Natural killer cell (primary cell): ENCODE measurements around the gene SH3BP5L. TPM values are rescaled to one million over a fixed set of nuclear protein-coding genes. Genes with fewer than 3 reads are reported as not detected.

Source experiments
- ATAC-seq, 3 donors: fragments of 150-1000 bp in 2 of 3; fragments of 200-7000 bp in 1 of 3; cut with Tn5 transposase; 1 replicate in 1 of 3; 2 replicates in 2 of 3; pipeline ENCODE4 v1.10.0; 2021; ENCODE audit warnings: mild to moderate bottlenecking in 2 of 3, moderate library complexity in 2 of 3
- DNase-seq, 2 donors: peaks; one replicate each; pipeline versions ENCODE4 v3.0.0 to v3.0.0-alpha.2; 2013 to 2021; ENCODE audit warnings: mixed read lengths in 1 of 2
- H3K27ac ChIP-seq: one replicate; pipeline ENCODE4 v1.5.1; 2013; ENCODE audit warnings: mild to moderate bottlenecking, low read length
- H3K27me3 ChIP-seq: one replicate; pipeline ENCODE4 v1.6.1; 2013; ENCODE audit warnings: low read length; ENCODE audit not compliant: control insufficient read depth, insufficient read depth
- H3K36me3 ChIP-seq: one replicate; pipeline ENCODE4 v1.6.1; 2013; ENCODE audit warnings: low read length; ENCODE audit not compliant: control insufficient read depth, insufficient read depth
- H3K4me1 ChIP-seq: one replicate; pipeline ENCODE4 v1.6.1; 2013; ENCODE audit warnings: low read length; ENCODE audit not compliant: control insufficient read depth, insufficient read depth
- H3K4me3 ChIP-seq: one replicate; pipeline ENCODE4 v1.5.1; 2013; ENCODE audit warnings: low read length
- H3K9me3 ChIP-seq: one replicate; pipeline ENCODE4 v1.6.1; 2013; ENCODE audit warnings: low read length; ENCODE audit not compliant: control insufficient read depth, insufficient read depth
- H3K27ac Mint-ChIP-seq, 2 donors: one replicate each; pipeline ENCODE4 v1.8.0; 2022; ENCODE audit warnings: mild to moderate bottlenecking in 2 of 2, mixed read lengths in 2 of 2, moderate library complexity in 1 of 2
- H3K27me3 Mint-ChIP-seq, 2 donors: one replicate each; pipeline ENCODE4 v1.8.0; 2022; ENCODE audit warnings: low read depth in 2 of 2, mixed read lengths in 2 of 2
- H3K36me3 Mint-ChIP-seq: one replicate; pipeline ENCODE4 v1.8.0; 2022; ENCODE audit warnings: mixed read lengths
- H3K4me1 Mint-ChIP-seq, 2 donors: one replicate each; pipeline ENCODE4 v1.8.0; 2022; ENCODE audit warnings: mixed read lengths in 2 of 2
- H3K4me3 Mint-ChIP-seq: one replicate; pipeline ENCODE4 v1.8.0; 2022; ENCODE audit warnings: mild to moderate bottlenecking, moderate library complexity, mixed read lengths
- H3K9me3 Mint-ChIP-seq, 2 donors: one replicate each; pipeline ENCODE4 v1.8.0; 2022; ENCODE audit warnings: mixed read lengths in 2 of 2
- CTCF ChIP-seq: fragments of 200-600 bp; IDR thresholded peaks from one replicate; pipeline ENCODE4 v1.8.0; 2022; ENCODE audit warnings: antibody characterized with exemption
- WGBS: methylation state at CpG from one replicate; pipeline ENCODE4 v1.1.7; 2013; ENCODE audit warnings: missing lambda C conversion rate; ENCODE audit not compliant: insufficient coverage; 5-methylcytosine and 5-hydroxymethylcytosine counted together
- intact Hi-C: fragments of 100-400 bp; cut with micrococcal nuclease; formaldehyde crosslinking; loops from one replicate; pipeline ENCODE4 v1.14.2; 2022
- total RNA-seq, 4 donors: library from RNA; stranded (reverse); fragments of 120-200 nt in 1 of 4; gene quantifications; one replicate each; pipeline versions ENCODE4 v1.2.3 to v1.2.4, GENCODE V29; 2013 to 2022

The SH3BP5L gene
- total RNA-seq, 3 donors from 2014 or later (not counting 1 experiment from before 2014, with no cell fraction given), result 19.0 to 27.5 (median 22.9) TPM

GRCh38 chr1:248850536-248851251 is 25.0 kb upstream of the SH3BP5L start:
- Histone ChIP-seq H3K36me3 (peaks cover 35% of the 10 kb centered on the region), H3K4me1 (peaks cover 49% of the 10 kb centered on the region), H3K27ac (no peak overlapping the region), H3K9me3 (no peaks in the 10 kb centered on the region), H3K4me3 (no peak overlapping the region), H3K27me3 (no peaks in the 10 kb centered on the region)
- 84% methylated on average over 10 of the region's 10 CpGs for WGBS
- Mint-ChIP-seq H3K36me3 (no peaks in the 10 kb centered on the region), H3K4me3 (no peak overlapping the region), H3K27ac (no peak overlapping the region), H3K4me1 (no peaks in the 10 kb centered on the region), H3K9me3 (no peaks in the 10 kb centered on the region), H3K27me3 (no peaks in the 10 kb centered on the region)
- DNase-seq (no peak), ATAC-seq (no peak)
- intact Hi-C loops, result no loop called here
- no peak for TF ChIP-seq CTCF

- Mint-ChIP-seq H3K9me3 (no peaks in the 10 kb centered on the region), H3K4me3 (no peak overlapping the region), H3K27ac (peak overlapping the region; percentile 43 to 45), H3K27me3 (no peaks in the 10 kb centered on the region), H3K4me1 (no peaks in the 10 kb centered on the region), H3K36me3 (no peaks in the 10 kb centered on the region)
- Histone ChIP-seq H3K36me3 (peaks cover 37% of the 10 kb centered on the region), H3K9me3 (no peaks in the 10 kb centered on the region), H3K27me3 (no peaks in the 10 kb centered on the region), H3K27ac (no peak overlapping the region), H3K4me3 (no peak overlapping the region), H3K4me1 (peaks cover 43% of the 10 kb centered on the region)
- intact Hi-C loops, result no loop called here
- DNase-seq, result no peak
- ATAC-seq, result no peak
- no peak for TF ChIP-seq CTCF
- 96% methylated on average over 9 of the region's 9 CpGs for WGBS
Observed at GRCh38 chr1:248850124-248850523, 24.4 kb upstream of the SH3BP5L start.

- peak overlapping the region; percentile 43 to 45 for H3K27ac Mint-ChIP-seq
- no peak overlapping the region for H3K27ac ChIP-seq
- WGBS, result 100% methylated on average over 3 of the region's 3 CpGs
- no peak for DNase-seq
- H3K36me3 ChIP-seq, result peaks cover 41% of the 10 kb centered on the region
- H3K36me3 Mint-ChIP-seq, result no peaks in the 10 kb centered on the region
- H3K4me1 ChIP-seq, result peaks cover 38% of the 10 kb centered on the region
- H3K27me3 Mint-ChIP-seq, result no peaks in the 10 kb centered on the region
- H3K4me1 Mint-ChIP-seq, result no peaks in the 10 kb centered on the region
- no peak for TF ChIP-seq CTCF
- ATAC-seq, result no peak
- no peaks in the 10 kb centered on the region for H3K9me3 ChIP-seq
- H3K9me3 Mint-ChIP-seq, result no peaks in the 10 kb centered on the region
- intact Hi-C loops, result no loop called here
- H3K27me3 ChIP-seq, result no peaks in the 10 kb centered on the region
- H3K4me3 ChIP-seq, result no peak overlapping the region
- H3K4me3 Mint-ChIP-seq, result no peak overlapping the region
Observed at GRCh38 chr1:248849637-248850036, 23.9 kb upstream of the SH3BP5L start.

GRCh38 chr1:248849152-248849551 is 23.4 kb upstream of the SH3BP5L start:
- DNase-seq, result no peak
- H3K27ac Mint-ChIP-seq, result no peak overlapping the region

More at GRCh38 chr1:248849152-248849551, 23.4 kb upstream of the SH3BP5L start:
- no peaks in the 10 kb centered on the region for H3K9me3 ChIP-seq
- intact Hi-C loops, result no loop called here
- H3K27ac ChIP-seq, result no peak overlapping the region
- no peaks in the 10 kb centered on the region for H3K4me1 Mint-ChIP-seq
- H3K36me3 ChIP-seq, result peaks cover 46% of the 10 kb centered on the region
- no peaks in the 10 kb centered on the region for H3K36me3 Mint-ChIP-seq
- no peak overlapping the region for H3K4me3 ChIP-seq
- H3K27me3 Mint-ChIP-seq, result no peaks in the 10 kb centered on the region
- H3K4me3 Mint-ChIP-seq, result no peak overlapping the region
- H3K9me3 Mint-ChIP-seq, result no peaks in the 10 kb centered on the region
- no peak for TF ChIP-seq CTCF
- H3K27me3 ChIP-seq, result no peaks in the 10 kb centered on the region
- WGBS, result 99% methylated on average over 3 of the region's 3 CpGs
- ATAC-seq, result no peak
- peaks cover 34% of the 10 kb centered on the region for H3K4me1 ChIP-seq
